ENCODE measurements around the gene ALG8. TPM values are rescaled to one million over a fixed set of nuclear protein-coding genes. Genes with fewer than 3 reads are reported as not detected.

Gene ALG8
- total RNA-seq, 1 experiment from 2014 or later = 97.0 TPM

- no peaks in the 10 kb centered on the region for H3K9me3 ChIP-seq (ENCODE audit: control insufficient read depth, insufficient read depth, low read depth, low read length)
- intact Hi-C loops (cut with micrococcal nuclease; ENCODE audit: unreplicated experiment) (no loop called here), in situ Hi-C loops (cut with HindIII; ENCODE audit: low pct_unique_long_range_greater_than_20kb, low sequenced_read_pairs) (no loop called here)
- H3K4me3 ChIP-seq (ENCODE audit: low read depth in 2 of 2, low read length in 2 of 2) = no peak overlapping the region
- no peaks in the 10 kb centered on the region for H3K27me3 ChIP-seq (ENCODE audit: control insufficient read depth, insufficient read depth, low read length)
- BruUV-seq (replicated peaks) = no TSS peak
- CTCF ChIA-PET = no interaction called here
- POLR2A ChIA-PET = no interaction called here
- no peak; the same call in 1 of the 2 replicates for ATAC-seq
- no peaks in the 10 kb centered on the region for H3K4me1 ChIP-seq (ENCODE audit: control insufficient read depth, insufficient read depth, low read length)
- no peaks in the 10 kb centered on the region for H3K36me3 ChIP-seq (ENCODE audit: control insufficient read depth, insufficient read depth, low read length)
- no peak overlapping the region for H3K27ac ChIP-seq (ENCODE audit: low read length)
- no peak for DNase-seq (ENCODE audit: low read depth, low spot score)
- TF ChIP-seq REST (IDR thresholded peaks at IDR 0.05; ENCODE audit: insufficient read depth in 1 of 2, low read depth in 2 of 2, low read length in 1 of 2) = no peak
- no peak for TF ChIP-seq POLR2AphosphoS5 (IDR thresholded peaks at IDR 0.05; ENCODE audit: low read depth, low read length)
- no peak for TF ChIP-seq CTCF (IDR thresholded peaks at IDR 0.05)
- no peak for TF ChIP-seq SIN3A (IDR thresholded peaks at IDR 0.05; ENCODE audit: borderline replicate concordance, insufficient read depth, low read depth, low read length)
- TF ChIP-seq TCF7L2 (IDR thresholded peaks at IDR 0.05; ENCODE audit: low read depth, low read length) = no peak
Measured at GRCh38 chr11:78179459-78180071, 40.1 kb upstream of the ALG8 start.

GRCh38 chr11:78177216-78177615, 37.8 kb upstream of the ALG8 start:
- H3K4me1 ChIP-seq (ENCODE audit: control insufficient read depth, insufficient read depth, low read length) = no peaks in the 10 kb centered on the region
- ChIA-PET POLR2A (no interaction called here), CTCF (no interaction called here)
- no peak overlapping the region for H3K27ac ChIP-seq (ENCODE audit: low read length)
- ATAC-seq = no peak
- no peaks in the 10 kb centered on the region for H3K27me3 ChIP-seq (ENCODE audit: control insufficient read depth, insufficient read depth, low read length)
- BruUV-seq (replicated peaks) = no TSS peak
- H3K36me3 ChIP-seq (ENCODE audit: control insufficient read depth, insufficient read depth, low read length) = no peaks in the 10 kb centered on the region
- in situ Hi-C loops (cut with HindIII; ENCODE audit: low pct_unique_long_range_greater_than_20kb, low sequenced_read_pairs) = no loop called here
- H3K9me3 ChIP-seq (ENCODE audit: control insufficient read depth, insufficient read depth, low read depth, low read length) = no peaks in the 10 kb centered on the region
- TF ChIP-seq REST (IDR thresholded peaks at IDR 0.05; ENCODE audit: insufficient read depth in 1 of 2, low read depth in 2 of 2, low read length in 1 of 2) (no peak), CTCF (IDR thresholded peaks at IDR 0.05) (no peak), SIN3A (IDR thresholded peaks at IDR 0.05; ENCODE audit: borderline replicate concordance, insufficient read depth, low read depth, low read length) (no peak), POLR2AphosphoS5 (IDR thresholded peaks at IDR 0.05; ENCODE audit: low read depth, low read length) (no peak), TCF7L2 (IDR thresholded peaks at IDR 0.05; ENCODE audit: low read depth, low read length) (no peak)
- no peak for DNase-seq (ENCODE audit: low read depth, low spot score)
- intact Hi-C loops (cut with micrococcal nuclease; ENCODE audit: unreplicated experiment) = no loop called here
- H3K4me3 ChIP-seq (ENCODE audit: low read depth in 2 of 2, low read length in 2 of 2) = no peak overlapping the region

Measured in Panc1 (cell line).